ENCODE data around the gene DENND6A. TPM values are rescaled to one million over a fixed set of nuclear protein-coding genes. Genes with fewer than 3 reads are reported as not detected.
"Not testable (repeated sequence)": the region's sequence is repeated elsewhere in the genome, so short reads cannot be mapped to it uniquely, and the experiment has no call there.

The DENND6A gene
- total RNA-seq, 4 donors from 2014 or later: 9.4 to 29.7 (median 18.9) TPM

- intact Hi-C loops (cut with DNase I; ENCODE audit: low total_unique reads): no loop called here
- DNase-seq: no peak
- in situ Hi-C loops (cut with MboI; ENCODE audit: low pct_ligation_motif_present in 1 of 4, low pct_unique_long_range_greater_than_20kb in 1 of 4, low sequenced_read_pairs in 3 of 4): no loop called here
- no peak overlapping the region for H3K27ac ChIP-seq
- TF ChIP-seq POLR2A (IDR thresholded peaks at IDR 0.05) (no peak), EP300 (IDR thresholded peaks at IDR 0.05; ENCODE audit: low read depth) (no peak), POLR2AphosphoS5 (IDR thresholded peaks at IDR 0.05) (no peak)
- TF ChIP-seq, protein P1, sequence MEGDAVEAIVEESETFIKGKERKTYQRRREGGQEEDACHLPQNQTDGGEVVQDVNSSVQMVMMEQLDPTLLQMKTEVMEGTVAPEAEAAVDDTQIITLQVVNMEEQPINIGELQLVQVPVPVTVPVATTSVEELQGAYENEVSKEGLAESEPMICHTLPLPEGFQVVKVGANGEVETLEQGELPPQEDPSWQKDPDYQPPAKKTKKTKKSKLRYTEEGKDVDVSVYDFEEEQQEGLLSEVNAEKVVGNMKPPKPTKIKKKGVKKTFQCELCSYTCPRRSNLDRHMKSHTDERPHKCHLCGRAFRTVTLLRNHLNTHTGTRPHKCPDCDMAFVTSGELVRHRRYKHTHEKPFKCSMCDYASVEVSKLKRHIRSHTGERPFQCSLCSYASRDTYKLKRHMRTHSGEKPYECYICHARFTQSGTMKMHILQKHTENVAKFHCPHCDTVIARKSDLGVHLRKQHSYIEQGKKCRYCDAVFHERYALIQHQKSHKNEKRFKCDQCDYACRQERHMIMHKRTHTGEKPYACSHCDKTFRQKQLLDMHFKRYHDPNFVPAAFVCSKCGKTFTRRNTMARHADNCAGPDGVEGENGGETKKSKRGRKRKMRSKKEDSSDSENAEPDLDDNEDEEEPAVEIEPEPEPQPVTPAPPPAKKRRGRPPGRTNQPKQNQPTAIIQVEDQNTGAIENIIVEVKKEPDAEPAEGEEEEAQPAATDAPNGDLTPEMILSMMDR (IDR thresholded peaks at IDR 0.05): no peak
- no peaks in the 10 kb centered on the region for H3K9me3 ChIP-seq
- H3K36me3 ChIP-seq: peaks cover 0 to 63% (median 15%) of the 10 kb centered on the region in 4 donors
- H3K4me1 ChIP-seq: no peaks in the 10 kb centered on the region
- H3K27me3 ChIP-seq: no peaks in the 10 kb centered on the region
- H3K4me3 ChIP-seq: no peak overlapping the region
Measured at GRCh38 chr3:57637391-57637790, 55.5 kb downstream of the DENND6A start.

GRCh38 chr3:57634259-57634658 is 58.6 kb downstream of the DENND6A start:
- H3K4me1 ChIP-seq; H3K9me3 ChIP-seq; H3K4me3 ChIP-seq; in situ Hi-C loops (cut with MboI; ENCODE audit: low pct_ligation_motif_present in 1 of 4, low pct_unique_long_range_greater_than_20kb in 1 of 4, low sequenced_read_pairs in 3 of 4); H3K27ac ChIP-seq; intact Hi-C loops (cut with DNase I; ENCODE audit: low total_unique reads); H3K27me3 ChIP-seq; DNase-seq: not testable (repeated sequence)
- H3K36me3 ChIP-seq: peaks cover 0 to 76% (median 14%) of the 10 kb centered on the region in 4 donors
- WGBS, 2 donors (ENCODE audit: low coverage in 1 of 2): 88 to 96% methylated on average over 3 of the region's 3 CpGs

DNA sequence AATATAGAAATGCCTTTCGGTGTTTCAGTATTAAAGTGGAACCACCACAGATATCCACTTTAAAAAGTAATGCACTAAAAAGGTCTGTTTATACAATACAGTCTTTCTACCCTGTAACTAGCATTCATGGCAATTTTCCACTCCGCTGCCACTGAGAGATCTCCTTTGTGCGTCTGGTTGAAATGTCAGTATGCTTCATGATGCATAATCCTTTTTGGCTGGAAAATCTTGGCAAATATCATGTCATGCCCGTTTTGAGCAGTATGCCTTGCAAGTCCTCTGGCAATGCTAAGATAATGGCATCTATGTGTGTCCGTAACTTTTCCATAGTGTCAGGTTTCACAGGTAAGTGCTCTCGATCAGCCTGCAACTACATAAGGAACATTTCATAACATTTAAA is 64.9 kb downstream of the DENND6A start:
- no peak for DNase-seq
- Histone ChIP-seq H3K27ac (no peak overlapping the region), H3K4me3 (no peak overlapping the region), H3K4me1 (no peaks in the 10 kb centered on the region), H3K27me3 (no peaks in the 10 kb centered on the region), H3K36me3 (peaks cover 0 to 57% (median 25%) of the 10 kb centered on the region in 4 donors), H3K9me3 (no peaks in the 10 kb centered on the region)
- WGBS, 2 donors (ENCODE audit: low coverage in 1 of 2): 85 to 90% methylated on average over 5 to 6 of the region's 6 CpGs
- TF ChIP-seq POLR2AphosphoS5 (IDR thresholded peaks at IDR 0.05) (no peak), POLR2A (IDR thresholded peaks at IDR 0.05) (no peak), EP300 (IDR thresholded peaks at IDR 0.05; ENCODE audit: low read depth) (no peak)
- TF ChIP-seq, protein P1 (IDR thresholded peaks at IDR 0.05): no peak
- intact Hi-C loops (cut with DNase I; ENCODE audit: low total_unique reads): no loop called here
- in situ Hi-C loops (cut with MboI; ENCODE audit: low pct_ligation_motif_present in 1 of 4, low pct_unique_long_range_greater_than_20kb in 1 of 4, low sequenced_read_pairs in 3 of 4): no loop called here

GRCh38 chr3:57624801-57625200 is 68.1 kb downstream of the DENND6A start:
- in situ Hi-C loops (cut with MboI; ENCODE audit: low pct_ligation_motif_present in 1 of 4, low pct_unique_long_range_greater_than_20kb in 1 of 4, low sequenced_read_pairs in 3 of 4) (no loop called here), intact Hi-C loops (cut with DNase I; ENCODE audit: low total_unique reads) (no loop called here)
- DNase-seq: no peak
- H3K27me3 ChIP-seq: no peaks in the 10 kb centered on the region
- WGBS, 2 donors (ENCODE audit: low coverage in 1 of 2): 93 to 100% methylated on average over 1 to 3 of the region's 3 CpGs
- peaks cover 0 to 36% (median 17%) of the 10 kb centered on the region in 4 donors for H3K36me3 ChIP-seq
- H3K9me3 ChIP-seq: no peaks in the 10 kb centered on the region
- H3K4me3 ChIP-seq: no peak overlapping the region
- no peaks in the 10 kb centered on the region for H3K4me1 ChIP-seq
- no peak overlapping the region for H3K27ac ChIP-seq
- no peak for TF ChIP-seq POLR2A (IDR thresholded peaks at IDR 0.05)
- no peak for TF ChIP-seq POLR2AphosphoS5 (IDR thresholded peaks at IDR 0.05)
- TF ChIP-seq, protein P1 (IDR thresholded peaks at IDR 0.05): no peak
- TF ChIP-seq EP300 (IDR thresholded peaks at IDR 0.05; ENCODE audit: low read depth): no peak

- in situ Hi-C loops (cut with MboI; ENCODE audit: low pct_ligation_motif_present in 1 of 4, low pct_unique_long_range_greater_than_20kb in 1 of 4, low sequenced_read_pairs in 3 of 4) (no loop called here), intact Hi-C loops (cut with DNase I; ENCODE audit: low total_unique reads) (no loop called here)
- no peak overlapping the region for H3K27ac ChIP-seq
- no peaks in the 10 kb centered on the region for H3K4me1 ChIP-seq
- H3K27me3 ChIP-seq: no peaks in the 10 kb centered on the region
- no peaks in the 10 kb centered on the region for H3K9me3 ChIP-seq
- DNase-seq: no peak
- H3K36me3 ChIP-seq: peaks cover 0 to 17% (median 6%) of the 10 kb centered on the region in 4 donors
- TF ChIP-seq, protein P1 (IDR thresholded peaks at IDR 0.05): no peak
- H3K4me3 ChIP-seq: no peak overlapping the region
Measured at GRCh38 chr3:57622362-57622761, 70.5 kb downstream of the DENND6A start.
